Aortic smooth muscle cell (primary cell): Measurements from ENCODE around the gene SLPI. TPM values are rescaled to one million over a fixed set of nuclear protein-coding genes. Genes with fewer than 3 reads are reported as not detected.

Source experiments
- total RNA-seq: library from RNA; depleted of rRNA; stranded (reverse); fragments of >200 nt; gene quantifications from 2 replicates; pipeline ENCODE4 v1.2.3, GENCODE V29; 2014

Gene SLPI
- total RNA-seq: 0.66 TPM in 1 of 2 replicates, not detected in the other

GRCh38 chr20:45254383-45255262 lies at the start of gene SLPI:
SLPI (minus strand) TSS chr20:45254564; CDS start chr20:45254543, 21 bp downstream.

GRCh38 chr20:45221076-45221475 lies 33.3 kb downstream of the SLPI start, which contains the start of gene SEMG2:
SEMG2 (plus strand) TSS chr20:45221373; CDS start chr20:45221390, 17 bp downstream.

GRCh38 chr20:45206725-45207124 lies 47.6 kb downstream of the SLPI start, which contains the start of gene SEMG1:
SEMG1 (plus strand) TSS chr20:45207033; CDS start chr20:45207054, 21 bp downstream.

Other genes with a start within 250 kb of the SLPI start
- not detected in 2 replicates for gene KCNS1, start 153.4 kb downstream of the SLPI start, total RNA-seq
- gene WFDC5, start 139.4 kb downstream of the SLPI start, total RNA-seq: not detected in 2 replicates
- not detected in 2 replicates for gene WFDC12, start 130.1 kb downstream of the SLPI start, total RNA-seq
- gene PI3, start 79.7 kb downstream of the SLPI start, total RNA-seq: not detected in 2 replicates
- gene SEMG1, start 47.5 kb downstream of the SLPI start, total RNA-seq: not detected in 2 replicates
- not detected in 2 replicates for gene SEMG2, start 33.2 kb downstream of the SLPI start, total RNA-seq
- not detected in 2 replicates for gene RBPJL, start 52.3 kb upstream of the SLPI start, total RNA-seq
- gene MATN4, start 53.7 kb upstream of the SLPI start, total RNA-seq: not detected in 2 replicates
- gene SDC4, start 93.9 kb upstream of the SLPI start, total RNA-seq: 54.5 and 89.0 TPM in 2 replicates
- 17.6 and 19.5 TPM in 2 replicates for gene SYS1, start 108.6 kb upstream of the SLPI start, total RNA-seq
- gene TP53TG5, start 123.8 kb upstream of the SLPI start, total RNA-seq: 0.19 TPM in 1 of 2 replicates, not detected in the other
- gene DBNDD2, start 153.7 kb upstream of the SLPI start, total RNA-seq: 7.1 and 11.3 TPM in 2 replicates
- gene PIGT, start 161.6 kb upstream of the SLPI start, total RNA-seq: 30.1 and 37.3 TPM in 2 replicates
- not detected in 2 replicates for gene WFDC2, start 215.2 kb upstream of the SLPI start, total RNA-seq